H1 (cell line): Measurements from ENCODE around the gene BRI3BP. TPM values are rescaled to one million over a fixed set of nuclear protein-coding genes. Genes with fewer than 3 reads are reported as not detected.

Source experiments
- CTCF ChIA-PET: fragments of 300-600 bp; sonication (Branson Sonifier 250); formaldehyde crosslinking; loops from one replicate; lab custom pipeline; 2021; ENCODE audit not compliant: partially characterized antibody; lab: Charles Lee
- POLR2A ChIA-PET: fragments of 300-600 bp; sonication (Branson Sonifier 250); formaldehyde crosslinking; loops from one replicate; lab custom pipeline; 2021; ENCODE audit warnings: inconsistent platforms; ENCODE audit not compliant: partially characterized antibody; lab: Charles Lee
- DNase-seq, 2 experiments: peaks; one replicate each; pipeline versions ENCODE4 v3.0.0 to v3.0.0-alpha.2; 2010 to 2022; ENCODE audit warnings: low spot score in 2 of 2, low read depth in 1 of 2, mixed read lengths in 1 of 2
- FAIRE-seq: peaks from 2 replicates; lab custom pipeline; 2011; peaks lifted over from hg19 to GRCh38; lab: Jason Lieb, UNC
- H2AFZ ChIP-seq: 2 replicates; pipeline ENCODE4 v1.8.1; 2012; ENCODE audit warnings: low read length, inconsistent platforms
- H2AK5ac ChIP-seq: 2 replicates; pipeline ENCODE4 v1.6.1; 2013; ENCODE audit warnings: low read depth, low read length
- H2BK120ac ChIP-seq: replicated peaks from 2 replicates; pipeline ENCODE3; 2013; ENCODE audit warnings: low read depth, low read length, inconsistent platforms
- H2BK12ac ChIP-seq: 2 replicates; pipeline ENCODE4 v1.6.1; 2013; ENCODE audit warnings: low read depth, low read length
- H2BK15ac ChIP-seq: 2 replicates; pipeline ENCODE4 v1.6.1; 2013; ENCODE audit warnings: low read length
- H2BK20ac ChIP-seq: 2 replicates; pipeline ENCODE4 v1.6.1; 2013; ENCODE audit warnings: low read length
- H2BK5ac ChIP-seq: 2 replicates; pipeline ENCODE4 v1.6.1; 2013; ENCODE audit warnings: low read depth, low read length
- H3K14ac ChIP-seq: 2 replicates; pipeline ENCODE4 v1.6.1; 2013; ENCODE audit warnings: inconsistent platforms; ENCODE audit not compliant: insufficient read length
- H3K18ac ChIP-seq: 2 replicates; pipeline ENCODE4 v1.6.1; 2013; ENCODE audit warnings: low read length; ENCODE audit errors: extremely low read depth
- H3K23ac ChIP-seq: 2 replicates; pipeline ENCODE4 v1.6.1; 2013; ENCODE audit warnings: inconsistent platforms; ENCODE audit not compliant: insufficient read length
- H3K23me2 ChIP-seq: 2 replicates; pipeline ENCODE4 v1.6.1; 2013; ENCODE audit warnings: low read depth, low read length
- H3K27ac ChIP-seq: 2 replicates; pipeline ENCODE4 v1.6.1; 2011; ENCODE audit warnings: low read depth, low read length, inconsistent platforms
- H3K27me3 ChIP-seq, 4 experiments: replicated peaks in 1 of 4; 1 replicate in 1 of 4; 2 replicates in 3 of 4; pipeline versions ENCODE4 v1.6.1 to v1.8.1; 2011 to 2013; ENCODE audit warnings: low read length in 3 of 4, mild to moderate bottlenecking in 3 of 4, inconsistent platforms in 2 of 4, mixed read lengths in 2 of 4, moderate library complexity in 1 of 4; ENCODE audit not compliant: control insufficient read depth in 3 of 4, insufficient read depth in 3 of 4; ENCODE audit errors: extremely low read depth in 1 of 4
- H3K36me3 ChIP-seq, 4 experiments: 2 replicates each; pipeline versions ENCODE4 v1.6.1 to v1.8.1; 2011 to 2013; ENCODE audit warnings: mild to moderate bottlenecking in 4 of 4, low read length in 3 of 4, moderate library complexity in 2 of 4, control low read depth in 1 of 4, inconsistent platforms in 1 of 4; ENCODE audit not compliant: insufficient read depth in 4 of 4, control insufficient read depth in 2 of 4
- H3K4ac ChIP-seq: replicated peaks from 2 replicates; pipeline ENCODE3; 2013; ENCODE audit warnings: low read length, low read depth, mixed read lengths, inconsistent platforms; ENCODE audit not compliant: insufficient read length
- H3K4me1 ChIP-seq, 4 experiments: replicated peaks in 1 of 4; 1 replicate in 1 of 4; 2 replicates in 3 of 4; pipeline versions ENCODE4 v1.6.1 to v1.8.1; 2011 to 2013; ENCODE audit warnings: low read length in 3 of 4, inconsistent platforms in 2 of 4, mixed read lengths in 1 of 4; ENCODE audit not compliant: insufficient read depth in 4 of 4, control insufficient read depth in 3 of 4
- H3K4me2 ChIP-seq, 2 experiments: 2 replicates each; pipeline versions ENCODE4 v1.6.1 to v1.8.1; 2011 to 2013; ENCODE audit warnings: low read depth in 2 of 2, low read length in 2 of 2, control low read depth in 1 of 2, inconsistent platforms in 1 of 2, mild to moderate bottlenecking in 1 of 2; ENCODE audit not compliant: insufficient read depth in 1 of 2
- H3K4me3 ChIP-seq, 4 experiments: fragments of 200-600, 300-600 bp in 1 of 4; sonication (generic), shearing (Covaris generic), sonication (Bioruptor Twin) in 1 of 4; 2 replicates each; pipeline versions ENCODE4 v1.5.1 to v1.8.1; 2011 to 2016; ENCODE audit warnings: low read length in 4 of 4, low read depth in 3 of 4, control low read depth in 2 of 4, inconsistent platforms in 2 of 4, mild to moderate bottlenecking in 2 of 4, mixed read lengths in 1 of 4, moderate library complexity in 1 of 4; ENCODE audit not compliant: insufficient read depth in 2 of 4; ENCODE audit errors: extremely low read depth in 1 of 4
- H3K56ac ChIP-seq: replicated peaks from 2 replicates; pipeline ENCODE3; 2013; ENCODE audit warnings: low read depth, mild to moderate bottlenecking, mixed read lengths, low read length, inconsistent platforms; ENCODE audit not compliant: insufficient read length
- H3K79me1 ChIP-seq: 2 replicates; pipeline ENCODE4 v1.6.1; 2013; ENCODE audit warnings: low read depth, low read length, control low read depth
- H3K79me2 ChIP-seq, 2 experiments: 2 replicates each; pipeline versions ENCODE4 v1.6.1 to v1.8.1; 2012 to 2013; ENCODE audit warnings: low read length in 2 of 2, mild to moderate bottlenecking in 2 of 2, inconsistent platforms in 1 of 2; ENCODE audit not compliant: insufficient read depth in 2 of 2, control insufficient read depth in 1 of 2
- H3K9ac ChIP-seq, 4 experiments: replicated peaks in 1 of 4; 1 replicate in 1 of 4; 2 replicates in 3 of 4; pipeline versions ENCODE4 v1.6.1 to v1.8.1; 2011 to 2013; ENCODE audit warnings: low read depth in 3 of 4, low read length in 3 of 4, control low read depth in 2 of 4, mild to moderate bottlenecking in 2 of 4, moderate library complexity in 2 of 4, inconsistent platforms in 1 of 4; ENCODE audit errors: extremely low read depth in 1 of 4
- H3K9me3 ChIP-seq, 2 experiments: 2 replicates each; pipeline versions ENCODE4 v1.6.1 to v1.8.1; 2012 to 2013; ENCODE audit warnings: mild to moderate bottlenecking in 2 of 2, moderate library complexity in 2 of 2, control low read depth in 1 of 2, inconsistent platforms in 1 of 2, low read depth in 1 of 2, low read length in 1 of 2, mixed read lengths in 1 of 2; ENCODE audit not compliant: insufficient read depth in 2 of 2
- H4K20me1 ChIP-seq, 2 experiments: replicated peaks in 1 of 2; 2 replicates each; pipeline versions ENCODE3 to v1.8.1; 2011 to 2013; ENCODE audit warnings: inconsistent platforms in 2 of 2, low read length in 2 of 2, mild to moderate bottlenecking in 1 of 2; ENCODE audit not compliant: insufficient read depth in 2 of 2, control insufficient read depth in 1 of 2
- H4K5ac ChIP-seq: 2 replicates; pipeline ENCODE4 v1.6.1; 2013; ENCODE audit warnings: low read length, low read depth, mixed read lengths, inconsistent platforms; ENCODE audit not compliant: insufficient read length
- H4K8ac ChIP-seq: 2 replicates; pipeline ENCODE4 v1.8.0; 2013; ENCODE audit warnings: mild to moderate bottlenecking, moderate library complexity, low read length, inconsistent platforms; ENCODE audit not compliant: insufficient read depth; ENCODE audit errors: extremely low read depth
- H4K91ac ChIP-seq: replicated peaks from 2 replicates; pipeline ENCODE3; 2013; ENCODE audit warnings: low read length, mixed read lengths, inconsistent platforms; ENCODE audit not compliant: insufficient read length
- ATF2 ChIP-seq: IDR thresholded peaks from 2 replicates; pipeline ENCODE4 v1.6.1; 2012; ENCODE audit warnings: low read length, inconsistent platforms
- CBX5 ChIP-seq: fragments of 300-800, 300-1000 bp; sonication (generic); IDR thresholded peaks from 2 replicates; pipeline ENCODE4 v1.7.1; 2016; ENCODE audit warnings: antibody characterized with exemption, low read length, low read depth
- CHD2 ChIP-seq: IDR thresholded peaks from 2 replicates; pipeline ENCODE4 v1.6.1; 2012; ENCODE audit warnings: low read length, improper control_type of control experiment
- CTBP2 ChIP-seq: IDR thresholded peaks from 2 replicates; pipeline ENCODE4 v1.7.0; 2011; ENCODE audit warnings: borderline replicate concordance, mild to moderate bottlenecking, moderate library complexity, mixed read lengths, low read length; ENCODE audit not compliant: insufficient read depth, insufficient read length
- POU5F1 ChIP-seq: IDR thresholded peaks from 2 replicates; pipeline ENCODE4 v1.6.1; 2011; ENCODE audit warnings: low read depth, mild to moderate bottlenecking, low read length, moderate library complexity
- RBBP5 ChIP-seq: IDR thresholded peaks from 2 replicates; pipeline ENCODE4 v1.7.1; 2012; ENCODE audit warnings: low read depth, mild to moderate bottlenecking, inconsistent platforms, low read length, moderate library complexity, borderline replicate concordance
- RNF2 ChIP-seq: fragments of 200-900, 300-1000 bp; sonication (generic); IDR thresholded peaks from 2 replicates; pipeline ENCODE4 v1.7.1; 2016; ENCODE audit warnings: borderline replicate concordance, low read depth, mild to moderate bottlenecking, antibody characterized with exemption, low read length; ENCODE audit not compliant: poor library complexity, severe bottlenecking; ENCODE audit errors: missing control alignments
- SIX5 ChIP-seq: IDR thresholded peaks from 2 replicates; pipeline ENCODE4 v1.6.1; 2011; ENCODE audit warnings: mild to moderate bottlenecking, low read depth, low read length
- SP1 ChIP-seq: IDR thresholded peaks from 2 replicates; pipeline ENCODE4 v1.6.1; 2011; ENCODE audit warnings: low read depth, low read length
- SP4 ChIP-seq: IDR thresholded peaks from 2 replicates; pipeline ENCODE4 v1.6.1; 2012; ENCODE audit warnings: low read length, inconsistent platforms
- WGBS, 2 experiments: shearing (Covaris generic) in 1 of 2; methylation state at CpG; one replicate each; pipeline versions ENCODE4 v1.1.6 to v1.1.7; 2013 to 2015; ENCODE audit warnings: low lambda C conversion rate in 2 of 2, mixed read lengths in 2 of 2, inconsistent platforms in 1 of 2, low coverage in 1 of 2, missing lambda C conversion rate in 1 of 2; ENCODE audit not compliant: insufficient replicate concordance in 2 of 2, insufficient coverage in 1 of 2, insufficient read length in 1 of 2; ENCODE audit errors: extremely low coverage in 1 of 2, missing lambda C conversion rate in 1 of 2; 5-methylcytosine and 5-hydroxymethylcytosine counted together
- polyA plus RNA-seq, 7 experiments: library from polyadenylated mRNA; depleted of rRNA in 3 of 7; stranded (reverse) in 5 of 7; unstranded in 2 of 7; fragments of >200 nt in 5 of 7; fragments of 200-250 nt in 2 of 7; gene quantifications; 1 replicate in 5 of 7; 2 replicates in 1 of 7; 4 replicates in 1 of 7; pipeline versions ENCODE4 v1.2.1 to v1.2.3, GENCODE V29; 2011 to 2013; ENCODE audit warnings: missing spikeins in 2 of 7, mixed read lengths in 2 of 7
- total RNA-seq: library from RNA; stranded (reverse); fragmentation: NEBNext Ultra II Directional; extraction: Animal tissue kit (Norgen Biotek cat#: 25700); gene quantifications from 2 replicates; pipeline ENCODE4 v1.2.1, GENCODE V29; 2021
- TF ChIP-seq, protein P1 (sequence below): IDR thresholded peaks from 2 replicates; pipeline ENCODE4 v1.6.1; 2011; ENCODE audit warnings: low read depth, mild to moderate bottlenecking, low read length; ENCODE audit not compliant: insufficient read depth

The BRI3BP gene
- total and polyA plus RNA-seq, 2 of the 8 experiments (the other 6 are each of a cell fraction or from before 2014, with no cell fraction given): 5.4 to 14.2 TPM

- no peak overlapping the region for H4K91ac ChIP-seq
- H3K36me3 ChIP-seq: peaks cover 0 to 8% (median 3%) of the 10 kb centered on the region in 4 experiments; a peak in 4 of 8 replicates
- H3K27me3 ChIP-seq: no peaks in the 10 kb centered on the region
- H3K4me3 ChIP-seq: no peak overlapping the region
- H3K27ac ChIP-seq: no peak overlapping the region
- H3K79me1 ChIP-seq: peaks cover 18% of the 10 kb centered on the region
- H2BK12ac ChIP-seq: no peak overlapping the region
- no peak overlapping the region for H3K14ac ChIP-seq
- peaks cover 10% of the 10 kb centered on the region for H3K23me2 ChIP-seq
- H2BK5ac ChIP-seq: 0 out of 2 replicates have a peak overlapping the region, but pooled peaks have one; percentile 10
- H3K9ac ChIP-seq: no peak overlapping the region
- no peak overlapping the region for H4K5ac ChIP-seq
- no peak overlapping the region for H2BK15ac ChIP-seq
- H4K20me1 ChIP-seq: peaks cover 19% of the 10 kb centered on the region in 2 experiments
- no peak for DNase-seq
- H2AFZ ChIP-seq: no peak overlapping the region
- POLR2A ChIA-PET: no interaction called here
- no peak for FAIRE-seq
- no peak overlapping the region for H2BK120ac ChIP-seq
- H3K4me2 ChIP-seq: no peak overlapping the region
- no peak overlapping the region for H3K18ac ChIP-seq
- no peak overlapping the region for H3K4ac ChIP-seq
- CTCF ChIA-PET: interaction anchor here (0.5 to 3.6 kb wide), 14 partner anchors 12 to 359 kb away, joined by 3 to 17 read pairs (median 4); partner anchors contain the start of gene DHX37
- H3K23ac ChIP-seq: no peak overlapping the region
- H3K56ac ChIP-seq: no peak overlapping the region
- WGBS, 2 experiments: 93% methylated on average over 8 of the region's 8 CpGs; no CpG with 5 or more reads in 1 of the 2 experiments
- no peak overlapping the region for H2BK20ac ChIP-seq
- no peak overlapping the region for H2AK5ac ChIP-seq
- H4K8ac ChIP-seq: peak overlapping the region; percentile 36; the same call in 1 of the 2 replicates
- H3K4me1 ChIP-seq: peaks cover 0 to 15% (median 6%) of the 10 kb centered on the region in 4 experiments; a peak in 3 of 7 replicates
- H3K79me2 ChIP-seq: peaks cover 3 to 65% of the 10 kb centered on the region in 2 experiments; a peak in 3 of 4 replicates
- no peaks in the 10 kb centered on the region for H3K9me3 ChIP-seq
- TF ChIP-seq POU5F1 (no peak), SIX5 (no peak), RBBP5 (no peak), SP4 (no peak), SP1 (no peak), CBX5 (no peak), RNF2 (no peak), CHD2 (no peak), CTBP2 (no peak), ATF2 (no peak)
- TF ChIP-seq, protein P1, sequence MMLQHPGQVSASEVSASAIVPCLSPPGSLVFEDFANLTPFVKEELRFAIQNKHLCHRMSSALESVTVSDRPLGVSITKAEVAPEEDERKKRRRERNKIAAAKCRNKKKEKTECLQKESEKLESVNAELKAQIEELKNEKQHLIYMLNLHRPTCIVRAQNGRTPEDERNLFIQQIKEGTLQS: no peak
Observed at GRCh38 chr12:125069616-125070015, 76.2 kb downstream of the BRI3BP start.
